Measurements from ENCODE around the gene TNIK. TPM values are rescaled to one million over a fixed set of nuclear protein-coding genes. Genes with fewer than 3 reads are reported as not detected.

TNIK gene
- total RNA-seq, 6 donors from 2014 or later = 23.2 to 74.4 (median 38.3) TPM

DNA sequence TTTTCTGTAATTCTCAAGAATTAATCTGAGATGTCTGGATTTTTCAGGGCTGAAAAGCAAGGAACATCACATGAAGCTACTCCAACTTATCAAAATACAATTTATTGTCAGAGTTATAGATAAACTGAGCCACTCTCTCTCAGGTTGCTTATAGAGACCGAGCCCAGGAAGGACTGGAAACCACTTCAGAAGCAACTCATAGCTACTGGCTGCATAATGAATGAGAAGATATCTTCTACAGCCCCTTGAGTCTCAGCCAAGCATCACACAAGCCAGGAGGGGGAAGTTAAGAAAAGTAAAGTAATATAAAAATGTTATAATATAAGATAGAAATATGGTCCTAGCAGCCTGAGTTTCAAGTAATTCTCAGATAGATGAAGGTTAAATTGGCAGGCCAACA, 186.0 kb downstream of the TNIK start:
- no peaks in the 10 kb centered on the region for H3K9me3 ChIP-seq
- peaks cover 0 to 4% (median 2%) of the 10 kb centered on the region in 4 donors for H3K4me1 ChIP-seq
- H3K36me3 ChIP-seq = no peaks in the 10 kb centered on the region
- WGBS, 2 donors = 78 to 95% methylated on average over 1 of the region's 1 CpG
- ATAC-seq (ENCODE audit: low FRiP score in 2 of 2) (no peak), DNase-seq (no peak)
- TF ChIP-seq, protein P1, sequence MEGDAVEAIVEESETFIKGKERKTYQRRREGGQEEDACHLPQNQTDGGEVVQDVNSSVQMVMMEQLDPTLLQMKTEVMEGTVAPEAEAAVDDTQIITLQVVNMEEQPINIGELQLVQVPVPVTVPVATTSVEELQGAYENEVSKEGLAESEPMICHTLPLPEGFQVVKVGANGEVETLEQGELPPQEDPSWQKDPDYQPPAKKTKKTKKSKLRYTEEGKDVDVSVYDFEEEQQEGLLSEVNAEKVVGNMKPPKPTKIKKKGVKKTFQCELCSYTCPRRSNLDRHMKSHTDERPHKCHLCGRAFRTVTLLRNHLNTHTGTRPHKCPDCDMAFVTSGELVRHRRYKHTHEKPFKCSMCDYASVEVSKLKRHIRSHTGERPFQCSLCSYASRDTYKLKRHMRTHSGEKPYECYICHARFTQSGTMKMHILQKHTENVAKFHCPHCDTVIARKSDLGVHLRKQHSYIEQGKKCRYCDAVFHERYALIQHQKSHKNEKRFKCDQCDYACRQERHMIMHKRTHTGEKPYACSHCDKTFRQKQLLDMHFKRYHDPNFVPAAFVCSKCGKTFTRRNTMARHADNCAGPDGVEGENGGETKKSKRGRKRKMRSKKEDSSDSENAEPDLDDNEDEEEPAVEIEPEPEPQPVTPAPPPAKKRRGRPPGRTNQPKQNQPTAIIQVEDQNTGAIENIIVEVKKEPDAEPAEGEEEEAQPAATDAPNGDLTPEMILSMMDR (IDR thresholded peaks at IDR 0.05) = no peak
- no peak for TF ChIP-seq POLR2AphosphoS5 (IDR thresholded peaks at IDR 0.05)
- no peak for TF ChIP-seq POLR2A (IDR thresholded peaks at IDR 0.05)
- TF ChIP-seq EP300 (IDR thresholded peaks at IDR 0.05) = no peak
- H3K27me3 ChIP-seq = no peaks in the 10 kb centered on the region
- no peak overlapping the region for H3K27ac ChIP-seq
- no peak overlapping the region for H3K4me3 ChIP-seq

DNA sequence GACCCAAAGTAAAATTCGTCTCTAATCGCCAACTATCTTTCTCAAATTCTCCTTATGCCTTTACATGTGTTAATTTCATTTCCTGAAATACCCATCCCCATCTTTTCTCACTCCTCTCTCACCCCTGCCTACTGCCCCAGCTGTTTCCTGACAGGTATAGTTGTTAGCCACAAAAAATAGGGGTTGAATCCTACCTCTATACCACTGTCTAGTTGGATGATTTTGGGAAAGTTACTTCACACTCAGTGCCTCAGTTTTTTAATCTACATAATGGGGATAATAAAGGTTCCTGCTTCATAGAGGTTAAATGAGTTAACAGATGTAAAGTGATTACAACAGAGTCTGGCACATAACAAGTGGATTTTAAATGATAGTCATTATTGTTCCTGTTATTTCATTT, 189.7 kb downstream of the TNIK start:
- WGBS, 2 donors = 80 to 87% methylated on average over 2 of the region's 2 CpGs
- no peak for ATAC-seq (ENCODE audit: low FRiP score in 2 of 2)

DNA sequence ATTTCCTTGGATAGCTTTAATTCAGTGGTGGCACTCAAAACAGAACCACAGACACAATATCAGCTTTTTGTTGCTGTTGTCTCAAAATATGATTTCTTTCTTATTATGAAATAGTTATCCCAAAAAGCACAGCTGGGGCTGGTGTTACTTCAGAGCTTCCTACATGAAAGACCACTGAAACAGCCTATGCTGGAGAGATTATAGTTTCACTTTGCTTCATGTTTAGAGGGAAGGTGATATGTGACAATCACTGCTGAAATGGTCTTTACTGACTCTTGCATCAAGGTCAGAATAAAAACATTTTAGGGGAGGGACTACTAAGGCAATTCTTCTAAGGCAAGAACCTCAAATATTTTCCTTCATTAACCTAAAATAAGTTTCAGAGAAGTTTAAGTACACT, 190.7 kb downstream of the TNIK start:
- no peak for DNase-seq
- H3K36me3 ChIP-seq = no peaks in the 10 kb centered on the region
- no peak overlapping the region for H3K4me3 ChIP-seq
- no peak for ATAC-seq (ENCODE audit: low FRiP score in 2 of 2)
- peaks cover 0 to 17% (median 7%) of the 10 kb centered on the region in 4 donors for H3K4me1 ChIP-seq
- no peaks in the 10 kb centered on the region for H3K9me3 ChIP-seq
- H3K27ac ChIP-seq = no peak overlapping the region
- TF ChIP-seq, protein P1 (IDR thresholded peaks at IDR 0.05) = no peak
- no peak for TF ChIP-seq POLR2AphosphoS5 (IDR thresholded peaks at IDR 0.05)
- TF ChIP-seq POLR2A (IDR thresholded peaks at IDR 0.05) = no peak
- TF ChIP-seq EP300 (IDR thresholded peaks at IDR 0.05) = no peak
- no peaks in the 10 kb centered on the region for H3K27me3 ChIP-seq

More for the DNA sequence above, 189.7 kb downstream of the TNIK start:
- no peaks in the 10 kb centered on the region for H3K36me3 ChIP-seq
- no peaks in the 10 kb centered on the region for H3K9me3 ChIP-seq
- TF ChIP-seq, protein P1 (IDR thresholded peaks at IDR 0.05) = no peak
- no peak for TF ChIP-seq POLR2A (IDR thresholded peaks at IDR 0.05)
- TF ChIP-seq EP300 (IDR thresholded peaks at IDR 0.05) = no peak
- TF ChIP-seq POLR2AphosphoS5 (IDR thresholded peaks at IDR 0.05) = no peak
- no peak overlapping the region for H3K4me3 ChIP-seq
- no peaks in the 10 kb centered on the region for H3K27me3 ChIP-seq
- no peak overlapping the region for H3K27ac ChIP-seq
- H3K4me1 ChIP-seq = peaks cover 0 to 17% (median 7%) of the 10 kb centered on the region in 4 donors
- DNase-seq = no peak

DNA sequence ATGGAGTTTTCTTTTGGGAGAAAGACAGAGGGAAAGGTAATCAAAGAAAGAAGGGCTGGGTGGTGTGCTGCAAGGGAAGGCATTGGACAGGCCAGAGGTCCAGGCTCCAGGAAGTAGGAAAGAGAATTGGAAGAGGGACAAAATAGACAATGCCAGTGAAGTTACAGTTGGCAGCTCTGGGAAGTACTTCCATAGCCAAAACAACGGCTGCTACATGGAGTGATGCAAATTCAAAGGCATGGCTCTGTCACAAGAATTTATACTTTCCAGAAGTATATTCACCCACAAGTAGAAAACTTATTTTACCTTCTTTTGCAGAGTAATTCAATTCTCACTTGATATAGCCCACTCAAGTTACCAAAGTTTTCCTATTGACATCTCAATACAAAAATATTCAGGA, 191.5 kb downstream of the TNIK start:
- no peak for TF ChIP-seq POLR2A (IDR thresholded peaks at IDR 0.05)
- TF ChIP-seq POLR2AphosphoS5 (IDR thresholded peaks at IDR 0.05) = no peak
- no peak for TF ChIP-seq EP300 (IDR thresholded peaks at IDR 0.05)
- TF ChIP-seq, protein P1 (IDR thresholded peaks at IDR 0.05) = no peak
- ATAC-seq (ENCODE audit: low FRiP score in 2 of 2) (no peak), DNase-seq (no peak)
- Histone ChIP-seq H3K9me3 (no peaks in the 10 kb centered on the region), H3K27ac (no peak overlapping the region), H3K27me3 (no peaks in the 10 kb centered on the region), H3K36me3 (no peaks in the 10 kb centered on the region), H3K4me3 (no peak overlapping the region), H3K4me1 (peaks cover 0 to 17% (median 7%) of the 10 kb centered on the region in 4 donors)
- WGBS, 2 donors = 52 to 55% methylated on average over 1 of the region's 1 CpG

- TF ChIP-seq POLR2AphosphoS5 (IDR thresholded peaks at IDR 0.05) (no peak), POLR2A (IDR thresholded peaks at IDR 0.05) (no peak), EP300 (IDR thresholded peaks at IDR 0.05) (no peak)
- TF ChIP-seq, protein P1 (IDR thresholded peaks at IDR 0.05) = no peak
- ATAC-seq (ENCODE audit: low FRiP score in 2 of 2) = no peak
- Histone ChIP-seq H3K9me3 (no peaks in the 10 kb centered on the region), H3K27ac (no peak overlapping the region), H3K36me3 (no peaks in the 10 kb centered on the region), H3K27me3 (no peaks in the 10 kb centered on the region), H3K4me3 (no peak overlapping the region), H3K4me1 (peaks cover 0 to 17% (median 7%) of the 10 kb centered on the region in 4 donors)
- 40 to 67% methylated on average over 1 of the region's 1 CpG for WGBS, 2 donors
- no peak for DNase-seq
Observed at GRCh38 chr3:171267104-171267503, 193.1 kb downstream of the TNIK start.

Measured in upper lobe of left lung (tissue), 6 donors.